Measurements from ENCODE around the gene KIAA1586. TPM values are rescaled to one million over a fixed set of nuclear protein-coding genes. Genes with fewer than 3 reads are reported as not detected.
"Not testable (repeated sequence)": the region's sequence is repeated elsewhere in the genome, so short reads cannot be mapped to it uniquely, and the experiment has no call there.

KIAA1586 gene
- total and polyA plus RNA-seq, 2 donors, result 5.9 to 10.3 TPM

DNA sequence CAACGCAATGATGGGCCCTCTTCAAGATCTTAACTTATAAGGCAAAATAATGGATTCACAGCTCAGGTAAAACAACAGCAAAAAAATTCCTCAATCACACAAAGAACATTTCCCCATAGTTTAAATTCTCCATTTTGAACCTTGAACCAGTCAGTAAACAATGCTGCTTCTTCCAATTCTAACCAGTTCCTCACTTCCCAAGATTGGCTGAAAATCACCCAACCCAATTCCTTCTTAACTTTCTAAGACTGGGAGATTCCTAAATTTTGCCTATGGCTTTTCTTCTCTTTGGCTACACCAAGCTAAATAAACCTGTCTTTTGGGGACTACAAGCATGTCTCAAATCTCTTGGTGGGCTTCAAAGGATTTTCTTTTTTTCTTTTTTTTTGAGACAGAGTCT is 40.4 kb downstream of the KIAA1586 start:
- no peak for DNase-seq (ENCODE audit: low read depth in 6 of 9, low spot score in 9 of 9)
- Histone ChIP-seq H3K4me3 (ENCODE audit: low read length in 2 of 2) (no peak overlapping the region), H3K4me1 (ENCODE audit: control insufficient read depth in 2 of 2, insufficient read depth in 2 of 2, low read length in 2 of 2) (peaks cover 4 to 8% of the 10 kb centered on the region in 2 donors), H3K36me3 (ENCODE audit: control insufficient read depth in 2 of 2, insufficient read depth in 2 of 2, low read length in 1 of 2) (peaks cover 0 to 1% of the 10 kb centered on the region in 2 donors), H3K9me3 (ENCODE audit: control insufficient read depth in 2 of 2, insufficient read depth in 1 of 2, low read length in 1 of 2) (no peaks in the 10 kb centered on the region), H3K27me3 (ENCODE audit: control insufficient read depth in 2 of 2, insufficient read depth in 1 of 2, low read length in 1 of 2) (no peaks in the 10 kb centered on the region), H3K27ac (ENCODE audit: low read depth in 1 of 2, low read length in 1 of 2) (no peak overlapping the region)
- WGBS, result 97% methylated on average over 1 of the region's 1 CpG

GRCh38 chr6:57087916-57088315 is 41.4 kb downstream of the KIAA1586 start:
- H3K27ac ChIP-seq (ENCODE audit: low read depth in 1 of 2, low read length in 1 of 2), result no peak overlapping the region
- H3K36me3 ChIP-seq (ENCODE audit: control insufficient read depth in 2 of 2, insufficient read depth in 2 of 2, low read length in 1 of 2), result peaks cover 0 to 5% of the 10 kb centered on the region in 2 donors
- H3K27me3 ChIP-seq (ENCODE audit: control insufficient read depth in 2 of 2, insufficient read depth in 1 of 2, low read length in 1 of 2), result no peaks in the 10 kb centered on the region
- no peaks in the 10 kb centered on the region for H3K9me3 ChIP-seq (ENCODE audit: control insufficient read depth in 2 of 2, insufficient read depth in 1 of 2, low read length in 1 of 2)
- no peak for DNase-seq (ENCODE audit: low read depth in 6 of 9, low spot score in 9 of 9)
- peaks cover 5 to 8% of the 10 kb centered on the region in 2 donors for H3K4me1 ChIP-seq (ENCODE audit: control insufficient read depth in 2 of 2, insufficient read depth in 2 of 2, low read length in 2 of 2)
- 94% methylated on average over 4 of the region's 4 CpGs for WGBS
- H3K4me3 ChIP-seq (ENCODE audit: low read length in 2 of 2), result no peak overlapping the region

DNA sequence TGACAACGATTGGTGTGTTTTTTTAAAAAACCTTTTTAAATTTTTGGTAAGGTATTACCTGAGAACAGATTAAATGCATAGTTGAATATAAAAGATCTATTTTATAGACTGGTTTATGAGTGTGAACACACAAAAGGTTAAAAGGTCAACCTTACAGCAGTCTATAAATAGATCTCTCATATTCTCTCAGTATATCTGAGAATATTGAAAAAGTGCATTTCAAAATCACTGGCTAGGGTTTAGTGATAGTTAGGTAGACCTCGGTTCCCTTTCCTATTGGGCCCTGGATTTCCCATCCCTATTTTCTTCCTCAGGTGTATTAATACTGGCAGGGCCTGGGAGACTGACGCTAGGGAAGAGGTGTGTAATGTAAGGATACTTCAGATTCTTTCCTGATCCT is 42.8 kb downstream of the KIAA1586 start:
- Histone ChIP-seq H3K27me3 (ENCODE audit: control insufficient read depth in 2 of 2, insufficient read depth in 1 of 2, low read length in 1 of 2) (no peaks in the 10 kb centered on the region), H3K9me3 (ENCODE audit: control insufficient read depth in 2 of 2, insufficient read depth in 1 of 2, low read length in 1 of 2) (no peaks in the 10 kb centered on the region), H3K36me3 (ENCODE audit: control insufficient read depth in 2 of 2, insufficient read depth in 2 of 2, low read length in 1 of 2) (peaks cover 0 to 5% of the 10 kb centered on the region in 2 donors), H3K4me1 (ENCODE audit: control insufficient read depth in 2 of 2, insufficient read depth in 2 of 2, low read length in 2 of 2) (peaks cover 5 to 8% of the 10 kb centered on the region in 2 donors), H3K27ac (ENCODE audit: low read depth in 1 of 2, low read length in 1 of 2) (peak overlapping the region in 1 of 2 donors; percentile 66), H3K4me3 (ENCODE audit: low read length in 2 of 2) (peak overlapping the region; percentile 45 to 68)
- WGBS, result 81% methylated on average over 3 of the region's 3 CpGs
- DNase-seq (ENCODE audit: low read depth in 6 of 9, low spot score in 9 of 9), result no peak

GRCh38 chr6:57089687-57090457 is 43.4 kb downstream of the KIAA1586 start, which contains the start of gene ZNF451:
Gene ZNF451 (plus strand): TSS chr6:57090188. CDS start chr6:57090254, 66 bp downstream.
- Histone ChIP-seq H3K4me1 (ENCODE audit: control insufficient read depth in 2 of 2, insufficient read depth in 2 of 2, low read length in 2 of 2) (peaks cover 5 to 8% of the 10 kb centered on the region in 2 donors), H3K27me3 (ENCODE audit: control insufficient read depth in 2 of 2, insufficient read depth in 1 of 2, low read length in 1 of 2) (no peaks in the 10 kb centered on the region), H3K9me3 (ENCODE audit: control insufficient read depth in 2 of 2, insufficient read depth in 1 of 2, low read length in 1 of 2) (no peaks in the 10 kb centered on the region), H3K36me3 (ENCODE audit: control insufficient read depth in 2 of 2, insufficient read depth in 2 of 2, low read length in 1 of 2) (peaks cover 0 to 5% of the 10 kb centered on the region in 2 donors), H3K4me3 (ENCODE audit: low read length in 2 of 2) (peak within 1 kb of the TSS; percentile 45 to 68), H3K27ac (ENCODE audit: low read depth in 1 of 2, low read length in 1 of 2) (peak within 1 kb of the TSS; percentile 84 to 90)
- peak; percentile 90 to 98 (median 96) for DNase-seq (ENCODE audit: low read depth in 6 of 9, low spot score in 9 of 9)
- under 1% methylated on average over 52 of the region's 58 CpGs for WGBS

DNA sequence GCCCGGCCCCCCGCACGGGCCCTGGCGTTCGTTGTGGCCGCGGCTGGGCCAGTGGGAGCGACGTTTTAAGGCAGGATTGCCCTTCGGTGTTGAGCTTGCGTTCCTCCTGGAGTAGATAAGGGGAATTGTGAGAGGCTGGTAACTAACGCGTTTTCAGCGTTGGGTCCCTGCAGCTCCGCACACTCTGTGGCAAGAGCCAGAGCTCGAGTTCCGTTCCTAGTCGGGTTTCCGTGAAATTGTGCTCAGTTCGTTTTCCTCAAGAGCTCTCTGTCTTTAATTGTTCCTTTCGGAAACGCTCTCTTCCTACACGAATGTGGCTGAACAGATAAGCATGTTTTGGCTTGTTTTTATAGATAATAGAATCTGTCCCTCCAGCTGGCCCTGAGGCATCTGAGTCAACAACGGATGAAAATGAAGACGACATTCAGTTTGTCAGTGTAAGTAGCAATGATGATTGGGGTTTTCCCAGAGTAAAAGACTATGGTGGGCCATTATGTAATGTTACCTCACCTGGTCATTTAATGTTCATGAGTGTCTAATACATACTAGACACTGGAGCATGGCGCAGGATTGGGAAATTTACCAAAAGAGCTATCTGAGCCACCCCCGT is 44.1 kb downstream of the KIAA1586 start:
- H3K27me3 ChIP-seq (ENCODE audit: control insufficient read depth in 2 of 2, insufficient read depth in 1 of 2, low read length in 1 of 2); H3K27ac ChIP-seq (ENCODE audit: low read depth in 1 of 2, low read length in 1 of 2); H3K4me1 ChIP-seq (ENCODE audit: control insufficient read depth in 2 of 2, insufficient read depth in 2 of 2, low read length in 2 of 2); DNase-seq (ENCODE audit: low read depth in 6 of 9, low spot score in 9 of 9); H3K36me3 ChIP-seq (ENCODE audit: control insufficient read depth in 2 of 2, insufficient read depth in 2 of 2, low read length in 1 of 2); H3K4me3 ChIP-seq (ENCODE audit: low read length in 2 of 2); H3K9me3 ChIP-seq (ENCODE audit: control insufficient read depth in 2 of 2, insufficient read depth in 1 of 2, low read length in 1 of 2): not testable (repeated sequence)
- WGBS, result no CpG with 5 or more reads among the region's 27 CpGs

DNA sequence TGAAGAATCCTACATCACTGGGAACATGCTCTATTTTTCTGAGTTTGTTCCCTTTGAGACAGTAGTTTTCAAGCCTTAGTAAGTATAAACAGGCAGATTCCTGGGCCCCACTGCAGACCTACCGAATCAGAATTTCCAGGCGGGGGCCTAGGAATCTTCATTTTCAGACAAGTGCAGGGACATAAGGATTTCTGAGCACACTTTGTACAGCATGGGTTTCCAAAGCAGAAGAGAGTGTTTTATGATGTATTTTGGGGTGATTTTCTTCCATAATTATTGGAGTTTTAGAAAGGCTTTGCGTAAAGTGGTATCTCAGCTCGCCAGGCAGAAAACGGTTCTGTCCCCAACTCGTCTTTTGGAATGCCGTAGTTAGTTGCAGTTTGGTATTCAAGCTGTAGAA is 44.9 kb downstream of the KIAA1586 start:
- H3K4me3 ChIP-seq (ENCODE audit: low read length in 2 of 2); H3K9me3 ChIP-seq (ENCODE audit: control insufficient read depth in 2 of 2, insufficient read depth in 1 of 2, low read length in 1 of 2); H3K27me3 ChIP-seq (ENCODE audit: control insufficient read depth in 2 of 2, insufficient read depth in 1 of 2, low read length in 1 of 2); H3K27ac ChIP-seq (ENCODE audit: low read depth in 1 of 2, low read length in 1 of 2); H3K4me1 ChIP-seq (ENCODE audit: control insufficient read depth in 2 of 2, insufficient read depth in 2 of 2, low read length in 2 of 2); H3K36me3 ChIP-seq (ENCODE audit: control insufficient read depth in 2 of 2, insufficient read depth in 2 of 2, low read length in 1 of 2); DNase-seq (ENCODE audit: low read depth in 6 of 9, low spot score in 9 of 9): not testable (repeated sequence)
- WGBS, result 96% methylated on average over 7 of the region's 7 CpGs

- Histone ChIP-seq H3K27me3 (ENCODE audit: control insufficient read depth in 2 of 2, insufficient read depth in 1 of 2, low read length in 1 of 2) (no peaks in the 10 kb centered on the region), H3K4me1 (ENCODE audit: control insufficient read depth in 2 of 2, insufficient read depth in 2 of 2, low read length in 2 of 2) (peaks cover 4 to 5% of the 10 kb centered on the region in 2 donors), H3K27ac (ENCODE audit: low read depth in 1 of 2, low read length in 1 of 2) (no peak overlapping the region), H3K36me3 (ENCODE audit: control insufficient read depth in 2 of 2, insufficient read depth in 2 of 2, low read length in 1 of 2) (peaks cover 4 to 29% of the 10 kb centered on the region in 2 donors), H3K9me3 (ENCODE audit: control insufficient read depth in 2 of 2, insufficient read depth in 1 of 2, low read length in 1 of 2) (no peaks in the 10 kb centered on the region), H3K4me3 (ENCODE audit: low read length in 2 of 2) (no peak overlapping the region)
- 96% methylated on average over 1 of the region's 1 CpG for WGBS
- no peak for DNase-seq (ENCODE audit: low read depth in 6 of 9, low spot score in 9 of 9)
These were observed 48.2 kb downstream of the KIAA1586 start for GRCh38 chr6:57094689-57095088.

DNA sequence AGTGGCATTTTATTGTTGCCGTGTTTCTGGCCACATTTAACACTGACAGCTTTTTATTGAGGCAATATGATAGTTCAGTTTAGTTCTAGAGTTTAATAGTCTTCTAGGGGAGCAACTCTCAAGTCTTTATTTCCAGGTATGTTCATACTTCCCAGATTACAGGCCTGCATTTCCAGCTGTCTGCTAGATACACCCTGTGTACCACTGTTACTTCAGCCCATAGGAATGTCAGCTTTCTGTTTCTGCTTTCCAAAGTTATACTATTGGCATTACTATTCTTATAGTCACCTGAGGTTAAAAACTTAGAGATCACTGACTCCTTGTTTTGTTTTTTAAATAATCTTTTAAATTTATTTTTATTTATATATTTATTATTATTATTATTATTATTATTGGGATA is 51.1 kb downstream of the KIAA1586 start:
- DNase-seq (ENCODE audit: low read depth in 6 of 9, low spot score in 9 of 9), result no peak

DNA sequence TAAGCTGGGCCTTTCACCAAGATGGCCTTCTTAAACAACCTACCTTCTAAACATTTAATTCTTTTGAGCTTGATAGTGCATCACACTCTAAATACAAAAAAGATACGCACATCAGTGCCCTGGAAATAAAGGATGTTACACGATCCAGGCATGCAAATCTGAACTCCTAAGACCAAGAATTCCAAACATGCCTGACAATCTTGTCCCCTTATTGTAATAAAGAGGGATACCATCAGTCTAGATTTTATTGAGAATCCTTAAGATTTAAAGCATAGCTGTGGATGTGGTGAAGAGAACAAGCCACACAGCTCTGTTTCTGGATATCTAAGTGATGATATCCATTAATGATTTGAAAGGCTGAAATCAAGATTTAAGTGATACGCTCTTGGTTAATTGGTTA is 56.5 kb downstream of the KIAA1586 start:
- 98% methylated on average over 3 of the region's 3 CpGs for WGBS
- Histone ChIP-seq H3K27ac (ENCODE audit: low read depth in 1 of 2, low read length in 1 of 2) (no peak overlapping the region), H3K27me3 (ENCODE audit: control insufficient read depth in 2 of 2, insufficient read depth in 1 of 2, low read length in 1 of 2) (no peaks in the 10 kb centered on the region), H3K36me3 (ENCODE audit: control insufficient read depth in 2 of 2, insufficient read depth in 2 of 2, low read length in 1 of 2) (peaks cover 18 to 62% of the 10 kb centered on the region in 2 donors), H3K9me3 (ENCODE audit: control insufficient read depth in 2 of 2, insufficient read depth in 1 of 2, low read length in 1 of 2) (no peaks in the 10 kb centered on the region), H3K4me3 (ENCODE audit: low read length in 2 of 2) (no peak overlapping the region), H3K4me1 (ENCODE audit: control insufficient read depth in 2 of 2, insufficient read depth in 2 of 2, low read length in 2 of 2) (no peaks in the 10 kb centered on the region)
- DNase-seq (ENCODE audit: low read depth in 6 of 9, low spot score in 9 of 9), result no peak

More for the DNA sequence above, 51.1 kb downstream of the KIAA1586 start:
- no peaks in the 10 kb centered on the region for H3K4me1 ChIP-seq (ENCODE audit: control insufficient read depth in 2 of 2, insufficient read depth in 2 of 2, low read length in 2 of 2)
- no peak overlapping the region for H3K27ac ChIP-seq (ENCODE audit: low read depth in 1 of 2, low read length in 1 of 2)
- peaks cover 19 to 52% of the 10 kb centered on the region in 2 donors for H3K36me3 ChIP-seq (ENCODE audit: control insufficient read depth in 2 of 2, insufficient read depth in 2 of 2, low read length in 1 of 2)
- 91% methylated on average over 1 of the region's 1 CpG for WGBS
- no peak overlapping the region for H3K4me3 ChIP-seq (ENCODE audit: low read length in 2 of 2)
- H3K9me3 ChIP-seq (ENCODE audit: control insufficient read depth in 2 of 2, insufficient read depth in 1 of 2, low read length in 1 of 2), result no peaks in the 10 kb centered on the region
- no peaks in the 10 kb centered on the region for H3K27me3 ChIP-seq (ENCODE audit: control insufficient read depth in 2 of 2, insufficient read depth in 1 of 2, low read length in 1 of 2)

Measured in thymus (tissue), 11 donors.